Activated CD8-positive, alpha-beta memory T cell treated with anti-CD3 and anti-CD28 coated beads, Interleukin-2, amount 50 U/mL, for 24 hours (primary cell): ENCODE measurements around the gene CNTN5.
"Not testable (repeated sequence)": the region's sequence is repeated elsewhere in the genome, so short reads cannot be mapped to it uniquely, and the experiment has no call there.

ENCODE experiments used
- DNase-seq: peaks from one replicate; pipeline ENCODE4 v3.0.0-alpha.2; 2020; ENCODE audit errors: extremely low read depth

The CNTN5 gene

GRCh38 chr11:99739464-99740089 is 718.8 kb downstream of the CNTN5 start:
- no peak for DNase-seq

GRCh38 chr11:99742501-99742900 is 721.8 kb downstream of the CNTN5 start:
- DNase-seq = no peak

- no peak for DNase-seq
Observed at GRCh38 chr11:99759787-99760186, 739.0 kb downstream of the CNTN5 start.

- no peak for DNase-seq
Observed at GRCh38 chr11:99766811-99767210, 746.1 kb downstream of the CNTN5 start.

- no peak for DNase-seq
Observed at GRCh38 chr11:99773646-99774045, 752.9 kb downstream of the CNTN5 start.

GRCh38 chr11:99781074-99781473 is 760.3 kb downstream of the CNTN5 start:
- no peak for DNase-seq

GRCh38 chr11:99791354-99791753 is 770.6 kb downstream of the CNTN5 start:
- no peak for DNase-seq

- DNase-seq = no peak
Observed at GRCh38 chr11:99795999-99796398, 775.2 kb downstream of the CNTN5 start.

- no peak for DNase-seq
Observed at GRCh38 chr11:99803501-99803900, 782.8 kb downstream of the CNTN5 start.

- DNase-seq = no peak
Observed at GRCh38 chr11:99812516-99812915, 791.8 kb downstream of the CNTN5 start.

GRCh38 chr11:99814021-99814420 is 793.3 kb downstream of the CNTN5 start:
- no peak for DNase-seq

GRCh38 chr11:99814738-99815137 is 794.0 kb downstream of the CNTN5 start:
- no peak for DNase-seq

GRCh38 chr11:99818991-99819390 is 798.2 kb downstream of the CNTN5 start:
- DNase-seq = no peak

- DNase-seq = no peak
Observed at GRCh38 chr11:99822846-99823565, 802.3 kb downstream of the CNTN5 start.

GRCh38 chr11:99836739-99837138 is 816.0 kb downstream of the CNTN5 start:
- DNase-seq = not testable (repeated sequence)

GRCh38 chr11:99841885-99842284 is 821.1 kb downstream of the CNTN5 start:
- no peak for DNase-seq

GRCh38 chr11:99865951-99866350 is 845.2 kb downstream of the CNTN5 start:
- DNase-seq = no peak

GRCh38 chr11:99881610-99882009 is 860.9 kb downstream of the CNTN5 start:
- no peak for DNase-seq

- no peak for DNase-seq
Observed at GRCh38 chr11:99884750-99885149, 864.0 kb downstream of the CNTN5 start.

GRCh38 chr11:99887481-99887880 is 866.7 kb downstream of the CNTN5 start:
- no peak for DNase-seq

GRCh38 chr11:99893811-99894210 is 873.1 kb downstream of the CNTN5 start:
- DNase-seq = no peak

GRCh38 chr11:99901175-99901574 is 880.4 kb downstream of the CNTN5 start:
- DNase-seq = no peak

- no peak for DNase-seq
Observed at GRCh38 chr11:99911116-99911515, 890.4 kb downstream of the CNTN5 start.

GRCh38 chr11:99916078-99916477 is 895.3 kb downstream of the CNTN5 start:
- DNase-seq = no peak
